ENCODE results near the gene GPX2. TPM values are rescaled to one million over a fixed set of nuclear protein-coding genes. Genes with fewer than 3 reads are reported as not detected.

GPX2 gene
- total and polyA plus RNA-seq, 10 of the 15 experiments (the other 5 are each of a cell fraction or from before 2014, with no cell fraction given) = not detected

DNA sequence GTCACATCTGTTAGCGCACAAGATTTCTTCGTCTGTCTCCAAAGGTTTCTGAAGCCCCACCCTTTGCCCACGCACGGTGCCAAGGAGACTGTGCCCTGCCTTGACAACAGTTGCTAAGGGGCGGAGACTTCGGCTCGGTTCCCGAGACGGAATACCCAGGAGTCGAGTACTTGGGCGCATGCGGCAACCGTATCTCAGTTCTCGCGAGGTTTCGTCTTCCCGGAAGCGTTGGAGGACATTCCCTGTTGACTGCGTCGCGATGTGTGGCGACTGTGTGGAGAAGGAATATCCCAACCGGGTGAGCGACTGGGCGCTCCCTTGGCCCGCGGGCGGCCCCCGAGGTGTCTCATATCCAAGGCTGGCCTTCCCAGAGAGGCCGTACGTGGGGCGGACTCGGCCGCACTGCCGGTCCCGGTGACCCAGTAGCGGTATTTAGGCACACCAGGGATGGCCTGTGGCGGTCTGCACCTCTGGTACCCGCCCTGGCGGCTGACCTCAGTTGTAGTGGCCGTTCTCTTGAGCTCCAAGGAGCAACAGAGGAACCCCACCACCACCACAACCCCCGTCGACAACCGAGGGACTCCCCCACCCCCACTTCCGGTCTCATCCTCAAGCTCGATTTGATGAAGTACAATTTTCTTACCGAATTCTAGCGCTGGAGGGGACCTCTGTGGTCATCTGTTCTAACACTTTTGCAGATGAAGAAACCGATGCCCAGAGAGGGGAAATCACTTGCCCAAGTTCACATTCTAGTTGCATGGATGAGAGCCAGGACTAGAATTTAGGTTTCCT, 28.1 kb downstream of the GPX2 start, which contains the start of gene CHURC1 (continued):
- TF ChIP-seq, protein P1, sequence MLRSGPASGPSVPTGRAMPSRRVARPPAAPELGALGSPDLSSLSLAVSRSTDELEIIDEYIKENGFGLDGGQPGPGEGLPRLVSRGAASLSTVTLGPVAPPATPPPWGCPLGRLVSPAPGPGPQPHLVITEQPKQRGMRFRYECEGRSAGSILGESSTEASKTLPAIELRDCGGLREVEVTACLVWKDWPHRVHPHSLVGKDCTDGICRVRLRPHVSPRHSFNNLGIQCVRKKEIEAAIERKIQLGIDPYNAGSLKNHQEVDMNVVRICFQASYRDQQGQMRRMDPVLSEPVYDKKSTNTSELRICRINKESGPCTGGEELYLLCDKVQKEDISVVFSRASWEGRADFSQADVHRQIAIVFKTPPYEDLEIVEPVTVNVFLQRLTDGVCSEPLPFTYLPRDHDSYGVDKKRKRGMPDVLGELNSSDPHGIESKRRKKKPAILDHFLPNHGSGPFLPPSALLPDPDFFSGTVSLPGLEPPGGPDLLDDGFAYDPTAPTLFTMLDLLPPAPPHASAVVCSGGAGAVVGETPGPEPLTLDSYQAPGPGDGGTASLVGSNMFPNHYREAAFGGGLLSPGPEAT (IDR thresholded peaks at IDR 0.05; ENCODE audit: low read depth) = peak; percentile 75
- TF ChIP-seq SMC3 (IDR thresholded peaks at IDR 0.05; ENCODE audit: borderline replicate concordance, low read length) = no peak
- TF ChIP-seq TCF12 (IDR thresholded peaks at IDR 0.05; ENCODE audit: low read depth, low read length) = 0 out of 2 replicates have a peak, but pooled peaks have one; percentile 21
- TF ChIP-seq EED (IDR thresholded peaks at IDR 0.05; ENCODE audit: low read depth) = peak; percentile 33; the same call in 1 of the 2 replicates
- TF ChIP-seq HDGF (IDR thresholded peaks at IDR 0.05) = 0 out of 2 replicates have a peak, but pooled peaks have one; percentile 45
- no peak for TF ChIP-seq FOS (IDR thresholded peaks at IDR 0.05; ENCODE audit: borderline replicate concordance, extremely low read depth, insufficient read length)
- TF ChIP-seq NFIC (IDR thresholded peaks at IDR 0.05; ENCODE audit: low read depth, low read length) = no peak
- TF ChIP-seq IKZF2 (IDR thresholded peaks at IDR 0.05) = peak; percentile 72 to 77; a peak in 3 of 4 replicates
- peak; percentile 65; the same call in 1 of the 2 replicates for TF ChIP-seq PML (IDR thresholded peaks at IDR 0.05; ENCODE audit: low read length)
- peak; percentile 89 for TF ChIP-seq STAT1 (conservative IDR thresholded peaks at IDR 0.05)
- peak; percentile 38; the same call in 1 of the 2 replicates for TF ChIP-seq RFX5 (IDR thresholded peaks at IDR 0.05; ENCODE audit: low read depth, low read length)
- TF ChIP-seq CBFB (IDR thresholded peaks at IDR 0.05; ENCODE audit: low read depth) = peak; percentile 95
- 0 out of 2 replicates have a peak, but pooled peaks have one; percentile 34 for TF ChIP-seq ZNF687 (IDR thresholded peaks at IDR 0.05)
- no peak for TF ChIP-seq SMAD1 (IDR thresholded peaks at IDR 0.05; ENCODE audit: low read depth, partially characterized antibody)
- peak; percentile 60 for TF ChIP-seq HCFC1 (IDR thresholded peaks at IDR 0.05; ENCODE audit: low read length)
- no peak for TF ChIP-seq SP1 (IDR thresholded peaks at IDR 0.05; ENCODE audit: low read depth, low read length)
- peak; percentile 88 for TF ChIP-seq POLR2AphosphoS2 (IDR thresholded peaks at IDR 0.05; ENCODE audit: low read depth, low read length)
- peak in 1 of 2 experiments; percentile 44; a peak in 1 of 4 replicates for TF ChIP-seq BHLHE40 (IDR thresholded peaks at IDR 0.05; ENCODE audit: borderline replicate concordance in 1 of 2, low read depth in 2 of 2, low read length in 1 of 2)
- TF ChIP-seq NFYA (IDR thresholded peaks at IDR 0.05; ENCODE audit: borderline replicate concordance, low read depth, low read length) = no peak
- TF ChIP-seq RB1 (IDR thresholded peaks at IDR 0.05; ENCODE audit: borderline replicate concordance) = peak; percentile 46; the same call in 1 of the 2 replicates
- no peak for TF ChIP-seq NFXL1 (IDR thresholded peaks at IDR 0.05; ENCODE audit: borderline replicate concordance)
- TF ChIP-seq SMAD5 (IDR thresholded peaks at IDR 0.05; ENCODE audit: low read depth) = peak; percentile 47; the same call in 1 of the 2 replicates

Measured in GM12878 (cell line).